Stimulated activated CD8-positive, alpha-beta memory T cell treated with anti-CD3 and anti-CD28 coated beads, Interleukin-15, amount 100 ng/mL, for 1 hour (primary cell): ENCODE data around the gene PCDHGA9.
A peak's percentile ranks its signal among the peaks of the same experiment; 100 is the strongest.
"Not testable (repeated sequence)": the region's sequence is repeated elsewhere in the genome, so short reads cannot be mapped to it uniquely, and the experiment has no call there.

Experiments used
- DNase-seq: peaks from one replicate; pipeline ENCODE4 v3.0.0-alpha.2; 2020; ENCODE audit warnings: low read depth

The PCDHGA9 gene

GRCh38 chr5:141402553-141403243 lies at the start of gene PCDHGA9:
Gene PCDHGA9 (plus strand): TSS chr5:141402778. CDS start chr5:141402953, 175 bp downstream.
- no peak for DNase-seq

- no peak for DNase-seq
These were observed 47.6 kb upstream of the PCDHGA9 start, which contains the start of gene PCDHGA4 for GRCh38 chr5:141354900-141355469. Gene PCDHGA4 (plus strand): TSS chr5:141355021. CDS start chr5:141355108, 87 bp downstream.

GRCh38 chr5:141355641-141356040 lies 46.9 kb upstream of the PCDHGA9 start:
- no peak for DNase-seq

- DNase-seq: no peak
These were observed 46.4 kb upstream of the PCDHGA9 start for GRCh38 chr5:141356133-141356532.

GRCh38 chr5:141356950-141357349 lies 45.6 kb upstream of the PCDHGA9 start:
- DNase-seq: no peak

- DNase-seq: no peak
These were observed 42.7 kb upstream of the PCDHGA9 start, which contains the start of gene PCDHGB2 for GRCh38 chr5:141359790-141360426. Gene PCDHGB2 (plus strand): TSS chr5:141359994. CDS start chr5:141360136, 142 bp downstream.

- no peak for DNase-seq
These were observed 41.9 kb upstream of the PCDHGA9 start for GRCh38 chr5:141360685-141361084.

- DNase-seq: no peak
These were observed 39.9 kb upstream of the PCDHGA9 start for GRCh38 chr5:141362719-141363118.

GRCh38 chr5:141363952-141364660 lies 38.5 kb upstream of the PCDHGA9 start, which contains the start of gene PCDHGA5:
Gene PCDHGA5 (plus strand): TSS chr5:141364162. CDS start chr5:141364331, 169 bp downstream.
- DNase-seq: no peak

GRCh38 chr5:141366016-141366896 lies 36.3 kb upstream of the PCDHGA9 start:
- no peak for DNase-seq

GRCh38 chr5:141369994-141370848 lies 32.4 kb upstream of the PCDHGA9 start, which contains the start of gene PCDHGB3:
Gene PCDHGB3 (plus strand): TSS chr5:141370242. CDS start chr5:141370395, 153 bp downstream.
- peak; percentile 11 for DNase-seq

GRCh38 chr5:141371572-141372475 lies 30.8 kb upstream of the PCDHGA9 start:
- no peak for DNase-seq

GRCh38 chr5:141373673-141374317 lies 28.8 kb upstream of the PCDHGA9 start, which contains the start of gene PCDHGA6:
Gene PCDHGA6 (plus strand): TSS chr5:141373891. CDS start chr5:141374084, 193 bp downstream.
- DNase-seq: no peak

- no peak for DNase-seq
These were observed 28.0 kb upstream of the PCDHGA9 start for GRCh38 chr5:141374627-141375026.

GRCh38 chr5:141375444-141376155 lies 27.0 kb upstream of the PCDHGA9 start:
- not testable (repeated sequence) for DNase-seq

- DNase-seq: no peak
These were observed 19.9 kb upstream of the PCDHGA9 start, which contains the start of gene PCDHGA7 for GRCh38 chr5:141382469-141383294. Gene PCDHGA7 (plus strand): TSS chr5:141382742. CDS start chr5:141382900, 158 bp downstream.

- DNase-seq: no peak
These were observed 19.2 kb upstream of the PCDHGA9 start for GRCh38 chr5:141383345-141383744.
